LoVo (cell line): ENCODE results near the gene LNP1.
"Not testable (repeated sequence)": the region's sequence is repeated elsewhere in the genome, so short reads cannot be mapped to it uniquely, and the experiment has no call there.

Source experiments
- DNase-seq: peaks from one replicate; pipeline ENCODE4 v3.0.0-alpha.2; 2016; ENCODE audit warnings: low spot score

Gene LNP1

DNA sequence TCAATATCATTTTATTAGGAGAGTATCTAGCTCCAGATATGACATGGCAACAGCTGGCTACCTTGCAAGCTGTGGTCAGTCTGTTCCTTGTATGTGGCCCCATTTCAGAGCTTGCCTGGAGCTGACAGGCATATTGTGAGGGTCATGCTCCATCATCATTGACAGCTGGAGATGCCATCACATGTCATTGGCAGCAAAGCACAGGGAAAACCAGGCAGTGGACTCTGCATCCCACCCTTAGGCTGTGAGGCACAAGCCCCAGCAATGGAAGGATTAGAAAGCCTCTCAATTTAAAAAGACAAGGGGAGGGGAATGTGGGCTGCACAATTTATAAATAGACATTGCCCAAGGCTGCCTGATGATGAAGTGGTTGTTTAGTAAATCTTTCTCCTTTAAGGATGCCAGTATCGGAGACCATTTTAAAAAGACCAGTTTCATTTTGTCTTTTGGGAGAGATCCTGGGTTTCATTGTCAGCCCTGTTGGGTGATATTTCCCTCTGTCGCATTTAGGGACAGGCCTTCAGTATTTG is 27.9 kb downstream of the LNP1 start:
- DNase-seq, result no peak

DNA sequence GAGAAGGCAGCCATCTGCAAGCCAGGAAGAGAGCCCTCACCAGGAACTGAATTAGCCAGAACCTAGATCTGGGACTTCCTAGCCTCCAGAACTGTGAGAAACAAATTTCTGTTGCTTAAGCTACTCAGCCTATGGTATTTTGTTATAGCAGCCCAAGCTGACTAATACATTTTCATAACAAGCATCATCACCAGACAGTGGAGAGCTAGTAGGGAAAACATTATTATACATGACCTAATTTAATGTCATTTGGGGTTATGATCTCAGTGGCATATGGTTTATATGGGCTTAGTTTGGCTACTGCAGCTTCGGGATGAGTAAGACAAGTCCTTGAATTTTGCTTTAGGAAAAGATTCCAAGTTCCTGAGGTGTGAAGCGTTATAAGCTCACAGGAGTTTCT is 35.6 kb downstream of the LNP1 start:
- DNase-seq, result no peak

DNA sequence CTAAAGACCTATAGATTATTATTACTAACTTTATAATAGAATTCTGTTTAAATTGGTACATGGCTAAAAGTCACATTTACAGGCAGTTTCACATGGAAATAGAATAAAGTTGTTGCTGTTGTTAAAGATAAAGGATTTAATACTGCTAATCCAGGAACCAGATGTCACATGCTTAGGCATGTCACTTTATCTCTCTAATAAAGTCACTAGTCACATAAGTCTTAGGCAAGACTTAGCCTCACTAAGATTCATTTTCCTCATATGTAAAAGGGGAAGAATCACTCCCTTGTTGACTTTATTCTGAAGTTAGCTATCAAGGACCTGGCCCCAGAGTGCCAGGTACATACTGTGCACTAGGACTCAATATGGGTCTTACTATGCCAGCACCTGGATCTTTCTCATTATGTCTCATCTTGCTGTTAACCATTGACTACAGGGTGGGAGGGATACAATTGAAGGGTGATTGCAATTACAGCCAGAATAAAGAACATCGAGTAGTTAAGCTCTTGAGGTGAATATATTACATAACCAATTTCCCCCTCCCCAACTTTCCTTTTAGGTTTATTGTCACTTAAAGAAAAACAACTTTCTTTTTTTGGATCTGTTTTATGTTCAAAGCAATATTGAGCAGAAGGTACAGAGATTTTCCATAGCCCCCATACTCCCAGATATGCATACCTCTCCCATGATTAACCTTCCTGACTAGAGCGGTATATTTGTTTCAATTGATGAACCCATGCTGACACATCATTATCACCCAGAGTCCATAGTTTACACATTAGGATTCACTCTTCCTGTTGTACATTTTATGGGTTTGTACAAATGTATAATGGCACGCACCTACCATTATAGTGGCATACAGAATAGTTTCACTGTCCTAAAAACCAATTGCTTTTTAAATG is 36.6 kb downstream of the LNP1 start:
- no peak for DNase-seq

DNA sequence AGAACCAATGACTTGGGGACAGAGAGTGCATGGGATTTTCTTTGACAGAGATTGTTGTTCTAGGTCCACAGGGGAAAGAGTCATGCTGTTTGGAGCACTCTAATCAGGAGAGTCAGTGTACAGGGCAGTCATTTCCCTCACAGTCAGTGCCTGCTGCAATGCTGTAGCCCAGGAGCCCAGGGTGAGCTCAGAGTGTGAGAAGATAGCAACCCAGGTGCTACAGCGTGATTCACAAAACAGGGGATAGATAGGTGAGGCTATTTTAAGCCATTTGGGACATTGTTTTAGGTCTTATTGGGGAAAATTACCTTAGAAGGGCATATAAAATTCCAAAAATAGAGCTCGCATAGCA is 37.3 kb downstream of the LNP1 start:
- no peak for DNase-seq

DNA sequence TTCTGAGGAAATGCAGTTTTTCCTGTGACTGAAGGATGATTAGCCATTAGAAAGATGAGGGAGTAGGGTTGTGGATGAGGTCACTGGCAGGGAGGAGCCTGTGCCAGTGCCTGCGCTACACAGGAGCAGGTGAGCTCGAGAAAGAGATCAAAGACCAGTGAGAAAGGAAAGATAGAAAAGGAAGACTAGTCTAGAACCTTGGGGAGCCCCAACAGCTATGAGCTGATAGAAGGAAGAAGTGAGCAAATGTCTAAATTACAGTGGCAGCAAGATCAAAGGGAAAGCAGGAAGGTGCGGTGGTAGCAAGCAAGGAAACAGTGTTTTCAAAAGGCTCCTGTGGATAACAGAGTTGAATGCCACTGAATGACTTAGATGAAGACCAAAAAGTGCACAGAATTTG is 39.6 kb downstream of the LNP1 start:
- no peak for DNase-seq

DNA sequence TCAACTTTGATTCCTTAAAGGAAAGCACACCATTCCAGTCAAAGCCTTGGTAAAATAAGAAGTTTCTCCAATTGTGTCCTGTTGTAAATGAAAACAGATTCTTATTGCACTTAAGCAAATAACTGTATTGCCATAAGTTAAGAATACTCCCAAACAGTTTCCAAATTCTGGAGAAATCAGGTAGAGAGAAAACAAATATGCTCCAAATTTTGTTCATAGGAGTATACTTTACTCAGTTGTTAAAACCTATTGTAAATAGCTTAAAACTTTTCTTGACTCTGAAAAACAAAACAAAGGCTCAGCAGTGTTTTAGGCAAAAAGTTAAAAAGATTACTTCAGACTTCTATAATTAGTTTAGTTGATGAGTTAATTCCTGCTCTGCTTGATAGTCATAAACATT is 42.4 kb downstream of the LNP1 start:
- no peak for DNase-seq

DNA sequence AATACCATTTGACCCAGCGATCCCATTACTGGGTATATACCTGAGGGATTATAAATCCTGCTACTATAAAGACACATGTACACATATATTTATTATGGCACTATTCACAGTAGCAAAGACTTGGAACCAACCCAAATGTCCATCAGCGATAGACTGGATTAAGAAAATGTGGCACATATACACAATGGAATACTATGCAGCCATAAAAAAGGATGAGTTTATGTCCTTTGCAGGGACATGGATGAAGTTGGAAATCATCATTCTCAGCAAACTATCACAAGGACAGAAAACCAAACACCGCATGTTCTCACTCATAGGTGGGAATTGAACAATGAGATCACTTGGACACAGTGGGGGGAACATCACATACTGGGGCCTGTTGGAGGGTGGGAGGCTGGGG is 45.7 kb downstream of the LNP1 start:
- DNase-seq, result not testable (repeated sequence)

DNA sequence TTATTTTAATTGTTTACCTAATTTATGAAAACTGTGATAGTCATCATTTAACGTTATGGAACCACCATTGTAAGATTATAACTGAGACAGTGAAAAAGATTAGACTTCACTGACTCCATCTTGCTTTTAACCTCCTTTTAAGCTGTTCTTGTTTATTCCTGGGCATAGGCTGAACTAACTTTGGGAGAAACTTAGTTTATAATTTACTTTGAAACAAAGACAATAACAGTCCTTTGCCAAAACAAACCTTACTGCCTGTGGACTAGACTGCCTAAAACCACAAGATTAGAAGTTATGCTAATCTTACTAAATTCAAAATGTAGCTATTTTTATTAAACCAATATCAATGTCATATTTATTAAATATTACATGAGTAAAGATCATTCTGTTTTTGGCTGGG is 46.7 kb downstream of the LNP1 start:
- DNase-seq, result no peak

DNA sequence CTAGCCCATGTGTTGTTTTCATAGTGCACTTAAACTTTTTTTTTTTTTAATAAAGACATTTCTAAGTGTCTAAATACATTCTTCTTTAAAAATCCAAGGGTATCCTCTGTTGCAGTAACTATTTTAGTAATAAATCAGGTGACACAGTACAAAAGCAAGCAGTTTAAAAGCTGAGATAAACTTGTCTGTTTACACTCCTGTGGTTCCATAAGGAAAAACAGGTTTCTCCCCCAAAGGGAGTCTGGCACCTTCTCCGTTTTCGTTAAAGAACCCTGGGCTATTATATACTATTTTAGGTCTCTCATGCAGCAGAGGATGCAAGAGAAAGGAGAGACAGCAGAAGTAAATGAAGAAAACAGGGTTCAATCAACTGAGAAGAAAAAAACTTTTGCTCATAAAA is 47.9 kb downstream of the LNP1 start:
- DNase-seq, result no peak

DNA sequence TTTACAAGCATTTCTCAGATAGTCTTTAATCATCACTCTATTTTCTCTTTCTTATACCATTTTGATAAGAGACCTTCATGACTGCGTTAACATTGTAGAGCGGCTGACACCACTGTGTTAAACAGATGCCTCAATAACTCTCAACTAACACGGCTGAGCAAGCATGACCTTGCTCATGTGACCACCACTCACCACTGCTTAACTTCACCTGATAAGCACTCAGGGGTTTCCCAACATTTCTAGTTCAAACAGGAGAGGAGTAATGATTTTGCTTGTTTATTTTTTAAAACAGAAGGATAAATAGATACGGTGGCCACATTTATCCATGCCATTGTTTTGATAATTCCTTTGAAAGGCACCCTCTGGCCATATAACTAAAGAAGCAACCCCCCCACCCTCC is 53.3 kb downstream of the LNP1 start:
- DNase-seq, result no peak

DNA sequence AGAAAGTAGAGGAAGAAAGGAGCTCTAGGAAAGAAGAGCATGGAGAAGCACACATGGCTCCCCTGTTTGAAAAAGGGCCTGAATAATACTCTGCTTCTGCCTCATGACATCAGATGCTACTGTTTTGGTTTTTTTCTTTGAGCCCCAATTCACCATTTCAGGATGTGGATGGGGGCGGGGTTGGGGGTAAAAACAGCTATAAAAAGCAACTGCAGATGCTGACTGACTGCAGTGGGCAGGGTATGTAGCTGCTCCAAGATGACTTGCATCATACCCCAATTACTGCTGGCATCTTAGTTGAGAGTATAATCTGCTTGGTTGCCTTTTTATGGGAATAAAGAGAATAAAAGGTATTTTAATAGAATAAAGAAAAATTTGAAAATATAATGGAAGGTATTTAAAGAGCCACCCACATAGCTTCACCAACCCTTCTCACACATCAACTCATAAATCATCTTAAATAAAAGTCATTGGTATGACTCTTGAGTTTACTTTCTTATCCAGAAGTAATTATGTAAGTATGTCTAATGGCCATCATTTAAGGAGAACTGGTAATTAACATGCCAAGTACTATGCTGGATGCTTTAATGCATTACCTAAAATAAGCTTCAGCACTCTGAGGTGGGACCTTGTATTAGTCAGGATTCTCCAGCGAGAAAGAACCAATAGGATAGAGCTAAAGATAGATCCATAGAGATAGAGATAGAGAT is 54.7 kb downstream of the LNP1 start:
- no peak for DNase-seq

DNA sequence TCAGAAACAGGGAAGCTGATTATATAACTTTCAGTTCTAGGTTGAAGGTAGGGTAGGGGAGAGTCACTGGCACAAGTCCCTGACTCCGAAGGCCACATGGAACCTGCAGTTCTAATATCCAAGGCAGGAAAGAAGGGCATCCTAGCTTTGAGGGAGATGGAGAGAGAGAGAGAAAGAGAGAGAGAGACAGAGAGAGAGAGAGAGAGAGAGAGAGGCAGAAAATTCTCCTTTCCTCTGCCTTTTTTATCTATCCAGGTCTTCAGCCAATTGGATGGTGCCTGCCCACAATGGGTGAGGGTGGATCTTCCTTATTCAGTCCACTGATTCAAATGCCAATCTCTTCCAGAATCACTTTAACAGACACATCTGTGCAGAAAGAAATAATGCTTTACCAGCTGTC is 55.4 kb downstream of the LNP1 start:
- DNase-seq, result no peak

DNA sequence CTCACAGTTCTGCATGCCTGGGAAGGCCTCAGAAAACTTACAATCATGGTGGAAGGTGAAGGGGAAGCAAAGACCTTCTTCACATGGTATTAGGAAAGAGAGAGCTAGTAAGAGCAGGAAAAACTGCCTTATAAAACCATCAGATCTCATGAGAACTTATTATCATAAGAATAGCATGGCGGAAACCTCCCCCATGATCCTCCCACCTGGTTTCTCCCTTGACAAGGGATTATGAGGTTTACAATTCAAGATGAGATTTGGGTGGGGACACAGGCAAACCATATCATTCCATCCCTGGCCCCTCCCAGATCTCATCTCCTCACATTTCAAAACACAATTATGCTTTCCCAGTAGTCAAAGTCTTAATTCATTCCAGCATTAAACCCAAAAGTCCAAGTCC is 56.5 kb downstream of the LNP1 start:
- DNase-seq, result no peak

DNA sequence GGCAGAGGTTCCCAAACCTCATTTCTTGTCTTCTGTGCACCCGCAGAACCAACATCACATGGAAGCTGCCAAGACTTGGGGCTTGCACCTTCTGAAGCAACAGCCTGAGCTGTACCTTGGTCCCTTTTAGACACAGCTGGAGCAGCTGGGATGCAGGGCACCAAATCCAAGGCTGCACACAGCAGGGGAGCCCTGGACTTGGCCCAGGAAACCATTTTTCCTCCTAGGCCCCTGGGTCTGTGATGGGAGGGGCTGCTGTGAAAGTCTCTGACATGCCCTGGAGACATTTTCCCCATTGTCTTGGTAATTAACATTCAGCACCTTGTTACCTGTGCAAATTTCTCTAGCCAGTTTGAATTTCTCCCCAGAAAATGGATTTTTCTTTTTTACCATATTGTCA is 57.5 kb downstream of the LNP1 start:
- DNase-seq, result no peak

DNA sequence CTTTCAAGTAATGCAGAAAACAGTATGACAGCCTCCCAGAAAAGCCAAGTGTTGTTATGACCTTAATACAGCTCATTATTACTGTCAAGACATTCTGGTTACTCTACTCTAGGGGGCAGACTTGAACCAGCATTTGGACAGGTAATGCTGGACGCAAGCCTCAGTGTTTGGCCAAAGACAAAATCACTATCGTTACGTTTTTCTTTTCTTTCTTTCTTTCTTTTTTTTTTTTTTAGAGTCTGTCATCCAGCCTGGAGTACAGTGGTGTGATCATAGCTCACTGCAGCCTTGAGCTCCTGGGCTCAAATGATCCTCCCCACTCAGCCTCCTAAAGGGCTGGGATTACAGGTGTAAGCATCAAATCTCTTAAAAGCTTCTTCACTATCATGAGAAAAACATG is 61.7 kb downstream of the LNP1 start:
- peak; percentile 55 for DNase-seq

DNA sequence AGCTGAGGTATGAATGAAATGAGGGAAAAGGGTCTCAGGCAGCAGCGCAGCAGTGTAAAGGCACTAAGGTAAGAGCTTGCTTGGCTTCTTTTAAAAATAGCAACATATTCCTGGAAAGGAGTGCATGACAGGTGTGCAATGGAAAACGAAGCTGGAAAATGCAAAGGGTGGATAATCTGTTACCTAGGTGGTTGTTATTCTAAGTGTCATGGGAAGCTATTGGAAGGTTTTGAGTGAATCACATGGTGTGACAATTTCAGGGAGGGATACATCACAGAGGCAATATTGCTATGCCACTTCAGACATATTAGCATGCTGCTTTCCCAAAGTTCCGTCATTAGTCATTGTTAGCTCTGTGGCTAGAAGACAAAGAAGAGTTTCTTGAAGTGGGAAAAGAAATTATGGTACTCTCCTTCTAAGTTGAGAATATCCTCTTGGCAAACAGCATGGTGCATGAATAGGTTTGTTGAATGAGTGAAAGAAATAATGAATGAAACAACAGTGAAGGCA is 62.4 kb downstream of the LNP1 start:
- no peak for DNase-seq

DNA sequence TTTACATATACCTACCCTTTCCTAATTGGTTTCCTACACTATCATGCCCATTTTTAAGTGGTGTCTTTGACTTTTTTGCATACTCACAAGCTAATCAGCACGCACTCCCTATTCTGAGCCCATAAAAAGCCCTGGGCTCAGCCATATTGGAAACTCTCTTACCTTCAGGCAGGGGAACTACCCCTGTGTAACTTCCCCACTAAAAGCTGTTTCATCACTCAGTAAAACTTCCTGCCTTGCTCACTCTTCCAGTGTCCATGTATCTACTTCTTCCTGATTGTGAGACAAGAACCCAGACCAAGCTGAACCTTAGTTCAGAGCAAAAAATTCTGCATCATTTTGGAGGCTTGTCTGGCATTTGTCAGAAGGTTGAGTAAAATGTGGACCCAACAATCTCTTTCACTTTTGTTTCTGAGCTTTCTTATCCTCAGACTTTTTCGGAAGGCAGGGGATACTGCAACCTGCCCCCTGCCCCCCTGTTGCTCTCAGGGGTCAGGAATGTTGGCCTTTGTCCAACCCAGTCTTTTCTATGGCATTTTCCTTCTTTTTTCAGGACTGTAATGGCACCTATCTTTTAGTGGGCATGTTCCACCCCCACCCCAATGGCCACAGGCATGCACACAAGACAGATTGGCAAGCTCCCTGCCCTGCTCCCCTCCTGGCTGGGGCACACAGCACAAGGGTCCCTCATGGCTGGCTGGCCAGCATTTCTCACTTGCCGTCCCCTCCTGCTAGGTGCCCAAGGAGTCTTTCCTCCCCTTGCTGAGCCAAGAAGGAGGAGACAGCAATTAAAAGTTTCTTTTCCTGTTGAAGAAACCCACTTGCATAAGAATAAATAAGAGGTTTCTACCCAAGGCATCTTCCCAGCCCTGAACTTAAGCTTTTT is 64.8 kb downstream of the LNP1 start:
- DNase-seq, result no peak

DNA sequence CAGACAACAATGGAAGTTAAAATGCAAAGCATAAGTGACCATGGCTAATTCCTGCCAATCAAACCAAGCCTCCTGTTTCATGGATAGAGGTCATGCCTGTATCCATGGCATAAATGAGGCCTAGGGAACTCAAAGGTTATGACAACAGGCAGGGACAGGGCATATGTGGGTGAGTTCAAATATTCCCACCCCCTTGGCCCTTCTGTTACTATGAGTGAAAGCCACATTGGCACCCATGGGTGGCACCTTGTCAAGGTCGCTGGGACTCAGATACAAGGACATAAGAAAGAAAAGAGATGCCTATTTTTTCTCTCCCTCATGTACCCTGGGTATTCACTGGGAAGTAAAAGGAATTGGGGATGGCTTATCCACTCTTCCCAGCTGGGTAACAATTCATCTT is 65.8 kb downstream of the LNP1 start:
- DNase-seq, result no peak

DNA sequence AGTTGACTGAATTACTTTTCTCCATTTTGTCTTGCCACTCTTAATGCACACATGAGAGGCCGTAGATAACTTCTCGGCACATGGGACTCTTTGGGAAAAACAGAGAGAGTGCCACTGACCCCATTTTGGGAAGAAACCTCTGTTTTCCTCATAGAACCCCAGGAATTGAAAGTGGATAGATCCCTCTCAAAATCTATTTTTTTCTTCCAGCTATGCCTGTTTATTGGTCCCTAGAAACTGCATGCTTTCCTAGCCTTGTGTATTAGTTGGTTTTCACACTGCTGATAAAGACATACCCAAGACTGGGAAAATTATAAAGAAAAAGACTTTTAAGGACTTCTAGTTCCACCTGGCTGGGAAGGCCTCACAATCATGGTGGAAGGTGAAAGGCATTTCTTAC is 67.3 kb downstream of the LNP1 start:
- no peak for DNase-seq

DNA sequence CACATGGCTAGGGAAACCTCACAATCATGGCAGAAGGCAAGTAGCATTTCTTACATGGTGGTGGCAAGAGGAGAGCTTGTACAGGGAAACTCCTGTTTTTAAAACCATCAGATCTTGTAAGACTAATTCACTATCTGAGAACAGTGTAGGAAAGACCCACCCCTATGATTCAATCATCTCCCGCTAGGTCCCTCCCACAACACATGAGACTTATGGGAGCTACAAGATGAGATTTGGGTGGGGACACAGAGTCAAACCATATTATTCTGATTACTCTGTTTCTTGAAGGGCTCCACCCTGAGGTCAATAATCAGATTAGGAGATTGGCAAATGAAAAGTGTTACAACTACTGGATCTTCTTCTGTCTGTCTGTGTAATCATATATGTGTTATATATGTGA is 69.6 kb downstream of the LNP1 start:
- no peak for DNase-seq

DNA sequence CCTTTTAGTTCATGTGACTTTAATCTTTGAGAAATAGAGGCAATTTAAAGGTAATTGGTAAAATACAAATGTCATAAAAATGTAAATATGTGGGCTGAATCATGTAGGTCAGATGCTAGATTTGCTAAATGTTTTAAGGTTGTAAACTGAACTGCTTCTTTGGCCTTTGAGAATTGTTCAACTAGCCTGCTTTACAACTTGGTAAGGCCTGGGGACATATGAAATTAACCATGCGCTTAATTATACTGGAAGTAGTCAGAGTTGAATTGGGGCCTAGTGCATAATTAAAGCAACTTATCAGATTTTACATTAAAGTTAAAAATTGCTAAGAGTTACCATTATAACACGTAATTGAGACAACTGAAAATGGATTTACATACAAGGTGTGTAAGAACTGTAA is 70.1 kb downstream of the LNP1 start:
- DNase-seq, result no peak

DNA sequence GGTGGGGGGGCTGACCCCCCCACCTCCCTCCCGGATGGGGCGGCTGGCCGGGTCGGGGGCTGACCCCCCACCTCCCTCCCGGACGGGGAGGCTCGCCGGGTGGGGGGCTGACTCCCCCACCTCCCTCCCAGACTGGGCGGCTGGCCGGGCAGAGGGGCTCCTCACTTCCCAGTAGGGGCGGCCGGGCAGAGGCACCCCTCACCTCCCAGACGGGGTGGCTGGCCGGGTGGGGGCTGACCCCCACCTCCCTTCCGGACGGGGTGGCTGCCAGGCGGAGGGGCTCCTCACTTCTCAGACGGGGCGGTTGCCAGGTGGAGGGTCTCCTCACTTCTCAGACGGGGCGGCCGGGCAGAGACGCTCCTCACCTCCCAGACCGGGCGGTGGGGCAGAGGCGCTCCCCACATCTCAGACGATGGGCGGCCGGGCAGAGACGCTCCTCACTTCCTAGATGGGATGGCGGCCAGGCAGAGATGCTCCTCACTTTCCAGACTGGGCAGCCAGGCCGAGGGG is 76.6 kb downstream of the LNP1 start:
- not testable (repeated sequence) for DNase-seq
